ENCODE data around the gene EHD3. TPM values are rescaled to one million over a fixed set of nuclear protein-coding genes. Genes with fewer than 3 reads are reported as not detected.

EHD3 gene
- total RNA-seq, 1 donor from 2014 or later: 22.5 TPM

DNA sequence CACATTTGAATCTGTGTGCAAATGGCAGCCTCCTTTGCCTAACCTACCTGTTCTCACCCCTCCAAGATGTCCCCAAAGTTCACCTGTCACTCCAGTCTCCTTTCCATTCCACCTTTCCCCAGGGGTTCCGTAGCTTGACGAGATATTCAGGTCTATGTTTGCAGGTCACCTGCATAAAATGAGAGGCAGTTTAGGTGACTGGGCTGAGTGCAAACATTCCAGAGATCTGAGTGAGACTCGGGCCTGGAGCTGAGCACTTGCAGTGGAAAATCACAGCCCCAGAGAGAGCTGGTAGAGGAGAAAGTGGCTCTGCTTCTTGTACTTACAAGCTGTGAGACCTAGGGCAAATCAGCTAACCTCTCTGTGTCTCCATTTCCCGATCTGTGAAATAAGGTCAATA is 36.8 kb upstream of the EHD3 start:
- H3K4me3 ChIP-seq: no peak overlapping the region
- H3K4me1 ChIP-seq: no peaks in the 10 kb centered on the region
- H3K9me3 ChIP-seq: no peaks in the 10 kb centered on the region
- no peak for DNase-seq (ENCODE audit: low spot score in 2 of 2)
- TF ChIP-seq, protein P1, sequence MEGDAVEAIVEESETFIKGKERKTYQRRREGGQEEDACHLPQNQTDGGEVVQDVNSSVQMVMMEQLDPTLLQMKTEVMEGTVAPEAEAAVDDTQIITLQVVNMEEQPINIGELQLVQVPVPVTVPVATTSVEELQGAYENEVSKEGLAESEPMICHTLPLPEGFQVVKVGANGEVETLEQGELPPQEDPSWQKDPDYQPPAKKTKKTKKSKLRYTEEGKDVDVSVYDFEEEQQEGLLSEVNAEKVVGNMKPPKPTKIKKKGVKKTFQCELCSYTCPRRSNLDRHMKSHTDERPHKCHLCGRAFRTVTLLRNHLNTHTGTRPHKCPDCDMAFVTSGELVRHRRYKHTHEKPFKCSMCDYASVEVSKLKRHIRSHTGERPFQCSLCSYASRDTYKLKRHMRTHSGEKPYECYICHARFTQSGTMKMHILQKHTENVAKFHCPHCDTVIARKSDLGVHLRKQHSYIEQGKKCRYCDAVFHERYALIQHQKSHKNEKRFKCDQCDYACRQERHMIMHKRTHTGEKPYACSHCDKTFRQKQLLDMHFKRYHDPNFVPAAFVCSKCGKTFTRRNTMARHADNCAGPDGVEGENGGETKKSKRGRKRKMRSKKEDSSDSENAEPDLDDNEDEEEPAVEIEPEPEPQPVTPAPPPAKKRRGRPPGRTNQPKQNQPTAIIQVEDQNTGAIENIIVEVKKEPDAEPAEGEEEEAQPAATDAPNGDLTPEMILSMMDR (IDR thresholded peaks at IDR 0.05): no peak
- no peak overlapping the region for H3K27ac ChIP-seq
- no peaks in the 10 kb centered on the region for H3K36me3 ChIP-seq
- intact Hi-C loops (cut with DNase I): no loop called here
- no peaks in the 10 kb centered on the region for H3K27me3 ChIP-seq

- Histone ChIP-seq H3K36me3 (no peaks in the 10 kb centered on the region), H3K9me3 (no peaks in the 10 kb centered on the region), H3K4me1 (no peaks in the 10 kb centered on the region), H3K27me3 (no peaks in the 10 kb centered on the region), H3K4me3 (no peak overlapping the region), H3K27ac (no peak overlapping the region)
- intact Hi-C loops (cut with DNase I): no loop called here
- TF ChIP-seq, protein P1 (IDR thresholded peaks at IDR 0.05): no peak
- DNase-seq (ENCODE audit: low spot score in 2 of 2): no peak
These were observed 36.3 kb upstream of the EHD3 start for GRCh38 chr2:31197669-31198068.

DNA sequence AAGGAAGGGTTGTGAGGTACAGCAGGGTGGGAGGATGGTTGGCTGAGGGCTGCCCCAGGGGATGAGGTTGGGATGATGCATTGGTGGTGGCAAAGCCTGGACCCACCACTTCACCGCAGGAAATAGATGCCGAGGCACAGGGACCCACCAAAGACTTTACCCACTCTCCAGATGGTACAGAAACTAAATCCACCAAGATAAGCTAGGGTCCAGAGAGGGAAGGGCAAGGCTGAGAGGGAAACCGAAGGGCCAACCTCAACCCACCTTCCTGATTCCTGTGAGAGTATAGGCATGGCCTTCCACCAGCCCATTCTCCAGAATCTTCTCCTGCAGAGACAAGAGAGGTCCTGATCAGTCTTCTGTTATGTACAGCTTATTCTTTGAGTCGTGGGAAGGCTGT is 34.7 kb upstream of the EHD3 start:
- Histone ChIP-seq H3K4me1 (no peaks in the 10 kb centered on the region), H3K9me3 (no peaks in the 10 kb centered on the region), H3K27ac (no peak overlapping the region), H3K27me3 (no peaks in the 10 kb centered on the region), H3K4me3 (no peak overlapping the region), H3K36me3 (no peaks in the 10 kb centered on the region)
- intact Hi-C loops (cut with DNase I): no loop called here
- TF ChIP-seq, protein P1 (IDR thresholded peaks at IDR 0.05): no peak
- DNase-seq (ENCODE audit: low spot score in 2 of 2): no peak

GRCh38 chr2:31200972-31201371 is 33.0 kb upstream of the EHD3 start:
- Histone ChIP-seq H3K36me3 (no peaks in the 10 kb centered on the region), H3K4me1 (no peaks in the 10 kb centered on the region), H3K27ac (no peak overlapping the region), H3K9me3 (no peaks in the 10 kb centered on the region), H3K27me3 (no peaks in the 10 kb centered on the region), H3K4me3 (no peak overlapping the region)
- DNase-seq (ENCODE audit: low spot score in 2 of 2): no peak
- TF ChIP-seq, protein P1 (IDR thresholded peaks at IDR 0.05): no peak
- intact Hi-C loops (cut with DNase I): no loop called here

DNA sequence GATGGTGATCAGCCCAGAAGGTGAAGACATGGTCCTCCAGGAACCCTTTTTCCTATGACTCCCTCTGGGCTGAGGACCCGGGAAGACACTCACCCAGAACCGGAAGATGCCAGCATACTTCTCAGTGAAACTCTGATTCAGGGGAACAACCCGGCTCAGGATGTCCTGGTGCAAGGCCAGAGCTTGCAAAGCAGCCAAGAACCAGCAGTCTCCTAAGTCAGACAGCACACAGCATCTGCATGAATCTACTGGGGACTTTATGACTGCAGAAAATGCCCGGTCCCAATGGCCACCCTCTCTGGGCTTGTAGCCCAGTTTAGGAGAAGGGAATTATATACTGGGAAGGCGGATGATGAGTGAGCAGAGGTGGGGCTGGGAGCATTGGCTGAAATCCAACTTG is 31.9 kb upstream of the EHD3 start:
- Histone ChIP-seq H3K9me3 (no peaks in the 10 kb centered on the region), H3K36me3 (no peaks in the 10 kb centered on the region), H3K4me1 (no peaks in the 10 kb centered on the region), H3K27me3 (no peaks in the 10 kb centered on the region), H3K27ac (no peak overlapping the region), H3K4me3 (no peak overlapping the region)
- no peak for DNase-seq (ENCODE audit: low spot score in 2 of 2)
- TF ChIP-seq, protein P1 (IDR thresholded peaks at IDR 0.05): no peak
- intact Hi-C loops (cut with DNase I): no loop called here

DNA sequence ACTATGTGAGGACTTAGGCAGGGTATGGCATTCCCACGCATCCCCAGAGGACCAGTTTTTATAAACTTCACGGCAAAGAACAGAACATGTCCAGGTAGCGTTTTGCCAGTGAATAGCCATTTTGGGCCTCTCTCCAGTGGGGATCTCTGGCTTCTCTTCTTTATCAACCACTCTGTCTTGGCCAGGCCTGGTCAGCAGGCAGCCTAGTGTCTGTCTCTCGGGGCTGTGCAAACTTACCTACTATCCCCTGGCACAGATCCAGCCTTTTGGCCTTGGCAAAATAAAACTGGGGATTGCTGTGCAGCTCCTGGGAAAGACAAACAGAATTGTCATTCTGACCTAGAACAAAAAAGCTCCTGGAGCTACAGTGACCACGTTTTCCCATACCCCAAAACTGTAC is 31.1 kb upstream of the EHD3 start:
- H3K36me3 ChIP-seq: no peaks in the 10 kb centered on the region
- TF ChIP-seq, protein P1 (IDR thresholded peaks at IDR 0.05): no peak
- H3K4me3 ChIP-seq: no peak overlapping the region
- H3K9me3 ChIP-seq: no peaks in the 10 kb centered on the region
- no peaks in the 10 kb centered on the region for H3K4me1 ChIP-seq
- DNase-seq (ENCODE audit: low spot score in 2 of 2): no peak
- no peak overlapping the region for H3K27ac ChIP-seq
- intact Hi-C loops (cut with DNase I): no loop called here
- H3K27me3 ChIP-seq: no peaks in the 10 kb centered on the region

All from ascending aorta (tissue), 2 donors.